ENCODE data around the gene RARS2.

The RARS2 gene

DNA sequence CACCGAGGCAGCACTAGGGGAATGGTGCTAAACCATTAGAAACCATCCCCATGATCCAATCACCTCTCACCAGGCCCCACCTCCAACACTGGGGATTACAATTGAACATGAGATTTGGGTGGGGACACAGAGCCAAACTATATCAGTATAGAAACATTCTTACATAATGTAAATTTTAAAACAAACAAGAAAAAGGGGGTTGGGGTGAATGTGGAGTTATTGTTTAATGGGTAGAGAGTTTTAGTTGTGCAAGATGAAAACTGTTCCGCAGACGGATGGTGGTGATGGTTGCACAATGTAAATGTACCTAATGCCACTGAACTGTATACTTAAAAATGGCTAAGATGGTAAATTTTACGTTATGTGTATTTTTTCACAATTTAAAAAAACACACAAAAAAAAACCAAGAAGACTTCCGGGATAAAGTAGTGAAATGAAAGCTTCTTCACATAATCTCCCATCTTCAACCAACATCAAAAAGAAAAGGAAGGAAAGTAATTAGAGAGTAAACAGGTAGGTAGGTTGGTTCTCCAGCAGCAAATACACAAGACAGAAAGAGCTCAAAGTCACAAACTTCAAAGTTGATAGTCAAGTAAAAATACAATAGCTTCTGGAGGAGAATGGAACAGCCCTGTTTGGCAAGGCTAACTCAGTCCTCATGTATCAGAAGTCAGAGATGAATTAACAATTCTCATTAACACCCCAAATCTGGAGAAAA lies 16.3 kb downstream of the RARS2 start:
- no peak for DNase-seq

DNA sequence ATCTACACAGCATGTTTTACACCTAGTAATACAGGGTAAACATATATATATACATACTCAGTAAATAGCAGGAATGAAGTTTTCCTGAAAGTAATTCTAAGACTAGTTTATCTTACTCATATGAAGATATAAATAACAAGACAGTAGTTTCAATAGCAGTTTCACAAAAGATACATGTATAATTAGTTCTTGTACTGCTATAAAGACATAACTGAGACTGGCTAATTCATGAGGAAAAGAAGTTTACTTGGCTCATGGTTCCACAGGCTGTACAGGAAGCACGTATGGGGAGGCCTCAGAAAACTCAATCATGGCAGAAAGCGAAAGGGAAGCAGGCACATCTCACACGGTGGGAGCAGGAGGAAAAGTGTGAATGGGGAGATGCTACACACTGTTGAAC lies 16.9 kb downstream of the RARS2 start:
- DNase-seq = no peak

DNA sequence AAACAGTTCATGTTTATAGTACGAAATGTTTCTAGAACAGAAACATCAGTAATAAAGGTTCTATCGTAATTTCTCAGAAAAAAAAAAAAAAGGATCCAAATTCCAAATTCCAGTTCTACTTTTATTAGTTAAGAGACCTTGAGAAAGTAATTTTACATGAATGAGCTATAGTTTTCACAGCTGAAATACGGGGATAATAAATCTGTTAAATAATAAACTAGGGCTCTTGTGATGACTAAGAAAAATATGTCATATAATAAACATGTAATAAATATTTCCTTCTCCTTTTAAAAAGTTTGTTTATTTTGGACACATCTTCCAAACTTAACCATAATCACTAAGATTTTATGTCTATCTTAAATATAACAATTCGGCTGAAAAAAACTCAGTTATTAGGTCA lies 17.8 kb downstream of the RARS2 start:
- no peak for DNase-seq

DNA sequence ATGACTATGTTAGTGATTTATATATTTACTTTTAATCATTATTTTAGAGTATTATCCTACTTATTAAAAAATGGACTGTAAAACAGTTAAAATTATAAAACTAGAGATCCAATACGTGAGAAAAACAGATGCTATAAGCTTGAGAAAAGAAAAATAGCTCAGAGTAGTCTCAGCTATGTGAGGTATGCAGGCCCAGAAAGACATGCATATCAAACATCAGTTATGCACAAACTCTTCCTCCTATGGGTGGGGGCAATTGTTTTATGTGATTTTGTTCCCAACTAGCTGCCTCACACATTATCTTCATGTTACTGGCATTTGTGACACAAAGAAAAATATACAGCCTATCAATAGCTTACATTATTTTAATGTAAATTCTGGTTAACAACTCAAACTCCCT lies 28.8 kb downstream of the RARS2 start:
- no peak for DNase-seq

DNA sequence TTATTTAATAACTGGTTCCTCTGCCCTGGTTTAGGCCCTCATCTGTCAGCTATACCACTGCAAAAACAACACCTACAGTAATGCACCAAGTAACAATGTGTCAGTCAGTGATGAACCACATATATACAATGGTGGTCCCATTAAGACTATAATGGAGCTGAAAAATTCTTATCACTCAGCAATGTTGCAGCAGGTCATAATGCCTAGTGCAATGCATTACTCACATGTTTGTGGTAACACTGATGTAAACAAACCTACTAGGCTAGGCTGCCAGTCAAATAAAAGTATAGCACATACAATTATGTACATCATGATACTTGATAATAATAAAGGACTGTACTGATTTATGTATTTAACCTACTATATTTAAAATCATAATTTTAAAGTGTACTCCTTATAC lies 31.3 kb downstream of the RARS2 start:
- no peak for DNase-seq

DNA sequence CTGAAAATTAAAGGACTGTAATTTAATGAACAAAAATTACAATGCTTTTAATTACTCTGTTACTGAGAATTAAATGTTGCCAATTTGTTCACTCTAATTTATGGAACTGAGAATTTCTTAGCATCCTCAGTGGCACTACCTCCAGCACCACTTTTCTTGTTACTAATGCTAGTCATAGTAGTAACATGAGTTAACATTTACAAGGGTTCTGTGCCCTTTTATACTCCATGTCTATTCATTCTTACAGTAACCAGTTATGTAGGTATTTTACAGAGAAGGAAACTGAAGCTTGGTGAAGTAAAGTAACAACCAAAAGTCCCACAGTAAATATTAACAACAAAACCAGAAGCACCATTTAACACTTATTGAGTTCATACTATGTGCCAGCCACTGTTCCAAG lies 34.3 kb downstream of the RARS2 start:
- no peak for DNase-seq

DNA sequence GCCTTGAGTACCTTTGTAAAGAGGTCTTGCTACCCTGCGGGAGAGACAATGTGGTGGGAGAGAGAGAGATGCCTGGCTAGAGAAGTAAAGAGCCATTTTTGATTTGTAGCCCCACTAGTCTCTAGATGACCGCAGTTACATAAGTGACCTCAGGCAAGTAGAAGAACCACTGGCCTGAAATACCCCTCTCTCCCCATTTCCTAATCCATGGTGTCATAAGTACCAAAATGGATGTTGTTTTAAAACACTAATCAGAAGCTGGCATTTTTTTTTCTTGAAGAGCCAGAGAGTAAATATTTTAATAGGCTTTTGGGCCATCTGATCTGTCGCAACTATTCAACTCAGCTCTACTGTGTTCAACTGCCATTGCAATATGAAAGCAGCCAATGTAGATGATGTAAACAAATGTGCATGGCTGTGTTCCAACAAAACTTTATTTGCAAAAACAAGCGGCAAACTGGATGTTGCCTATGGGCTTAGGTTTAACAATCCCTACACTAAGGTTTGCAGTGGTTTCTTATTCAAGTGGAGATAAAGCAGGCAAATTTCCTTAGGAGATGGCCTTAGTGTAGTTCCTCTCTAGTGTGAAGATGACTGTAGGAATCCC lies 36.5 kb downstream of the RARS2 start:
- DNase-seq = no peak

DNA sequence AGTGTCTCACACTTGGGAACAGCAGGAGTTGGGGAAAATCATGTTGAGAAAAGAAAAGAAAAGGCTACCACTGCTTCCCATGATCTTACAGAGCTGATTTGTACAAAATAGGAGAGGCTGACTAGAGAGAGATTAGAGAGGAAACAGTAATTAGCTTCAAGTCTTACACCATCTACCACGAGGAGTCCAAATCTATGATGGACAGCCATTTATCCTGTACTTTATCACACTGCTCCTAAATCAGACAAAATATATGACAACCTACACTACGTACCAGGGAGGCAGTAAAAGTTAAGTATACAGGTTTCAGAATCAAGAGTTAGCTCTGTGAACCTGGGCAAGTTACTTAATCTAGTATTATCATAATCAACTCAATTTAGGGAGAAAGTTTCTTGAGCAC lies 38.0 kb downstream of the RARS2 start:
- DNase-seq = no peak

DNA sequence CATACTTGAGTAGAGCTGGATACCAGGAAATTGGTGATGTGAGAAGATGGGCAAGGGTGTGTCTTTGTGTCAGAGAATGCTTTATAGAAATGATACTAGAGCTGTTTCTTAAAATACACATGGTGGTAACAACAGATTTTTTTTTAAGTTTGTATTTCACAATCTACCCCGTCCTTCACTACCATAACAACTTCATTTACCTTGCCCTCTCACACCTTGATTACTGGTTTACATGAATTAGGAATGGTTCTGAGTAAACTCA lies 45.4 kb downstream of the RARS2 start:
- no peak for DNase-seq

DNA sequence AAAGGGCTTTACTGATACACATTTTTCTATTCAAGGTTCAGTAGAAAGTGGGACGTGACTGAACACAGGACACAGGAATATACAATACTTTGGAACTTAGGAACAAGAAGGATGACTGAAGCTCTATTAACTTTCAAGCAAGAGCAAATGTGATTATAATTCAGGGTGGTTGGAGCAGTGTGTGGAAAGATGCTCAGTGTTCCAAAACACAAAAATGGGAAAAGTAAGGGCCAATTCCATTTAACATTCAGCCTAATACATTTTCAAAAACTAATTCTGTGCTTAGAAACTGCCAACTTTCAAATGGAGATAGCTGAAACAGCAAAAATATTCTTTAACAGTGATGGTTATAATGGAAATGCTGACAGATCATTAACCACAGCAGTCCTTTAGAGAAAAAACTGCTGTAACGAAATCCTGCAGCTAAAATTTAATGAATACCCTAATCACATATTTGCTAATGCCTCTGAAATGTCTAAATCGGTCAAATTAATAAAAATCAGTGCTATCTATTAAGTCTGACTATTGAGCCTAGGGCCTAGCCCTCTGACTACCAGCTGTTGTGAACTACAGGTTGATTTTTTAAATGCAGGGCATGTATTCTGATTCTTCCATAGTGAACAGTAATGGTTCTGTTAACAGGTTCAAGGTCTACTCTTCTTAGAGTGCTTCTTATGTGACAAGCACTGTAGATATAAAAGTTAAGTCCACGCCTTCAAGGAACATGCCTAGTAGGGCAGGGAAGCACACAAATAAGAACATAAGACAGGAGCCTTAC lies 45.9 kb downstream of the RARS2 start:
- no peak for DNase-seq

DNA sequence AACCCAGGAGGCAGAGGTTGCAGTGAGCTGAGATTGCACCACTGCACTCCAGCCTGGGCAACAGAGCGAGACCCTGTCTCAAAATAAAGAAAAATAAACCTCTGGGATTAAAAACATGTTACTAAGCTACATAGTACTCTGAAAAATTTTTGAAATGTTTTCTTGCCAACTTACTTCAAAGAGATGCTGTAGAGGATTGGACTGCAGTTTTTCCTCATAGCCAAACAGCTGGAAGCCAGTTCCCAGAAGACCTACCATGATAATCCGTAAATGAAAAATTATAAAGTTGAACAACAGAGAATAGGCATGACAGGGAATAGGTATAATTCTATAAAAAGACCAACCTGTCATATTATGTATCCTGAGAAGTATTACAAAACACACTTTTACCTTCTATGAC lies 48.0 kb downstream of the RARS2 start:
- DNase-seq = no peak

DNA sequence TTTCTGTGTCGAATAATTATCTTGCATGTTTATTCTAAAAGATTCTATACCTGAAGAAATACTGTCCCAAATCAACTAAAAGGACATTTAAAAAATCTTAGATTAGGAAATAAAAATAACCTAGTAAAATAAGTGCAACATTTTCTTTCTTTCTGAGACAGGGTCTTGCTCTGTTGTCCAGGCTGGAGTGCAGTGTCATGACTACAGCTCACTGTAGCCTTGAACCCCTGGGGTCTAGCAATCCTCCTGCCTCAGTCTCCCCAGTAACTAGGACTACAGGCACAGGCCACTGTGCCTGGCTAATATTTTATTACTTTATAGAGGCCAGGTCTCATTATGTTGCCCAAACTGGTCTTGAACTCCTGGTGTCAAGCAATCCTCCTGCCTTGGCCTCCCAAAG lies 48.7 kb downstream of the RARS2 start:
- DNase-seq = no peak

DNA sequence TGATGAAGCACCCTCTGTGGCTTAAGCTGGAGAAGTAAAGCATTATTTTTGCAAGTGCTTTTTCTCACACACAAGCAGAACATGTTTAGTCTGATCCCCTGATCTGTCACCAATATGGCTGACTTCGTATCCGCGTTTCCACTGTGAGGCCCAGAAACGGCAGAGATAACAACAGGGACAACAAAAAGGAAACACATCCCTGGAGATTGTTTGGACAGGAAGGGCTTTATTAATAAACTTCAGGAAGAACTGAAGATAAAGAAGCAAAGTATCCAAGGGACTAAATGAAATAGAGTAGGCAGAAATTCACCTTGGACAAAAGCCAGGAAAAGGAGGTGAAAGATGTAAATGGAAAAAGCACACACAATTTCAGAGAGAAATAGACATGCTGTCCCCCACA lies 49.2 kb downstream of the RARS2 start:
- DNase-seq = no peak

DNA sequence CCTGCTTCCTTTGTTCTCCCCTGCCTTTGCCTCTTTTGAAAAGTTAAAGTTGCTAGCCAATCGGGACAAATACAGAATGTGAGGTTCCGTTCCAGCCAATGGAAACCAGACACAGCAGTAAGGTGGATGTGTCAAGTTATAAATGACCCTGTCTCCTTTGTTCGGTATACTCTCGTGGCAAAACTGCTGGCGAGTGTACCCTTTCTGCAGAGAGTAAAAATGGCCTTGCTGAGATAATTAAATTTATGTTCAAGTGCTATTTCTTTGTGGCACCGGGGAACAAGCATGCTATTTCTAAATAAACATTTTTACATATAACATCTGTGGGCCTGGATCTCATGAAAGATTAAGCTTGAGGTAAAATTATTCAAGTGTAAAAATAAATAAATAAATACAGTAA lies 50.2 kb downstream of the RARS2 start:
- DNase-seq = no peak

DNA sequence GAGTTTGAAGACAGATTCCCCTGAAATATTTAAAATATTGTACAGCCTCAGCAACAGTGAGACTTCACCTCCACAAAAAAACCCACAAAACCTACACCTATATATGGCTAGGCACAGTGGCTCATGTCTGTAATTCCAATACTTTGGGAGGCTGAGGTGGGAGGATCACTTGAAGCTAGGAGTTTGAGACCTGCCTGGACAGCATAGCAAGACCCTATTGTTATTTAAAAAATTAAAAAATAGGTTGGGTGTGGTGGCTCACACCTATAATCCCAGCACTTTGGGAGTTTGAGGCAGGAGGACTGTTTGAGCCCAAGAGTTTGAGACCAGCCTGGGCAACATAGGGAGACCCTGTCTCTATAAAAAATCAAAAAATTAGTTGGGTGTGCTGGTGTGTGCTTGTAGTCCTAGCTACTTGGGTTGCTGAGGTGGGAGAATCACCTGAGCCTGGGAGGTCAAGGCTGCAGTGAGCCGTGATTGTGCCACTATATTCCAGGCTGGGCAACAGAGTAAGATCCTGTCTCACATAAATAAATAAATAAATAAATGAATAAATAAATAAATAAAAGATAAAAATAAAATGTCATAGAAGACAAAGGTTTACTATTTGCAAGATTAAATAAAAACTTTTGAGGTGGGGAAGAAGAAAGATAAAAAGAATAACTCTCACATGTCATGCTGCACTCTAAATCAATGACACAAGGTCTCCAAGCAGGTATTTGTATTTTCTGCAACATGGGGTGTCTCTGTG lies 51.1 kb downstream of the RARS2 start:
- DNase-seq = no peak

DNA sequence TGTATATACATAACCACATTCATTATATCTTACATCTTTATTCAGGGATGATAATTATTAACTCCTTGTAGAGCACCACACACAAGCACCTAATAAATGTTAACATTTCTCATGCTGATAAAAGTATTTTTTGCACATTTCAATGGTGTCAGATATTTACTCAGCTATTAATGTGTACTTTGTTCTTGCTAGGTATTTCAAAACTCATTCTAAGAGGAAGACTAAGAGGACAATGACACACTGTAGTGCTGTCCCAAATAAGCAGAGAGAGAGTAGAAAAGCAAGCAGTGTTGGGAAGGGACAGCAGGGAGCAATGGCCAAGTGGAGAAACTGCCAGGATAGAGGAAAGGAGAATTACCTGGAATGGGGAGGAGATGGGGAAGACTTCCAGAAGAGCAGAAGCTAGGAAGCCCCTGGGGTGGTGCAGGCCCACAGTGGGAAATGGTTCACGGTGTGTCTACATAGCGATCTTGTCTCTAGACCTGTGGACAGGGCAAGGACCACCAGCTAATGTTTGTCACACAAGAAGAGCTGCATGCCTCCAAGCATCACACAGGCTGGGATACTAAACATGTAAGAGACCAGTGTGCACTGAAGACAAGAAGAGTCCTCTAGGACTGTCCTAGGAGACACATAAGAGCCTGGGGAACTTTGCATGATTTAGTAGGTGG lies 55.3 kb downstream of the RARS2 start:
- no peak for DNase-seq

DNA sequence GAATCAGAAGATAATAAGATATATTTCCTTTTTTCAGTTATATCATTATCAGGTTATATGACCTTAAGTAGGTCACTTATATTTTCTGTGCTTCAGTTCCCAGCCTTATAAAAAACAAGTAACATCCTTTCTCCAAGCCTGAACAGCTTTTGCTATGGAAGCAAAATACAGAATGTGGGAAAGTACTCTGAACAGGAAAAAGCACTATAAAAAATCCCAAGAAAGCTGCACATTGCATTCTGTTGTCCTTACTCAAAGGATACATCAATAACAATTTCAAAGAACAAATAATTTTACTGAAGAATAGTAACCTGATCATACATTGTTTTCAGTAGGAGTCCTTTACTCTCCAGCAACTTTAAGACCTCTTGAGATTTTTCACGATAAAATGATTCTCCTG lies 60.6 kb downstream of the RARS2 start:
- no peak for DNase-seq

DNA sequence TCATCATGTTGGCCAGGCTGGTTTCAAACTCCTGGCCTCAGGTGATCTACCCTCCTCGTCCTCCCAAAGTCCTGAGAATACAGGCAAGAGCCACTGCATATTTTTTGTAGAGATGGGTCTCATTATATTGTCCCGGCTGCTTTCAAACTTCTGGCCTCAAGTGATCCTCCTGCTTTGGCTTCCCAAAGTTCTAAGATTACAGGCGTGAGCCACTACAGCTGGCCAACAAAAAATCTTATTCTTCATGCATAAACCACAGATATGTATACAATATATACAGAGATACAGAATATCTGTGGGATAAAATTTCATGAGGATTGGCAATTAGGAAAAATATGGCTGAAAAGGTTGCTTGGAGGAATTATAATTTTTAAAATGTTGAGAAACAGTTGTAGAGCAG lies 67.1 kb downstream of the RARS2 start:
- no peak for DNase-seq

DNA sequence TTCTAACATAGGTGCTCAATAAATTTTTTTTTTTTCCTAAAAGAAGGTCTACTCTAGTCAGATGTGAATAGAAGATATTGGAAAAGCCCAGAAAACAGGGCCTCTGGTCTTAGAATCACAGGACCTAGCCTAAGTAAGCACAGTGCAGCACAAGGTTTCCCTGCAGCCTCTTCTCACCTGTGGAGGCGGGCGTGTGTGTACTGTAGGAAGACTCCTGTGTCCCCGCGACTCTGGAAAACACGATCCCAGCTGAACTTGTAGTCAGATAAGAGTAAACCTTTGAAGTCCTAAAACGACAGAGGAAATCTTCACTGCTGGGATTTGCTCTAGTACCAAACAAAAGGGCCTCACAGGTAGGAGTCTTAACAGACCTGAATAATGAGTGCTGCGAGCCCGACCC lies 71.3 kb downstream of the RARS2 start:
- DNase-seq = no peak

DNA sequence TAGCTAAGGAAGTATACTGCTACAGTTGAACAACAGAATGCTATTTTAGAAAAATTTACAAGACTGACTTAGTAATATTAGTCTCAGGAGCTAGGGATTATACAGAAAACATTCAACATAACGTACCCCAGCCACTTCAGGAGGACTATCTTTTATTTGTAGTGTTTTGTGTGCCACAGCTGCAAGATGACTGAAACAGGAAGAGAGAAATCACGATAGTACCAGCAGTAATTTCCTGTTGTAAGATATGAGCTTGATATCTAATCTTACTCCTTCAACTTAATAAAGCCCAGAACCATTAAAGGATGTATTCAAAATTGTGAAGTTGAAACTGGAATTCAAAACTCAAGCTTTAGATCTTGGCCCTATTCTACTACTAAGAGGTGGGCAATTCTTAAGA lies 75.0 kb downstream of the RARS2 start:
- no peak for DNase-seq

DNA sequence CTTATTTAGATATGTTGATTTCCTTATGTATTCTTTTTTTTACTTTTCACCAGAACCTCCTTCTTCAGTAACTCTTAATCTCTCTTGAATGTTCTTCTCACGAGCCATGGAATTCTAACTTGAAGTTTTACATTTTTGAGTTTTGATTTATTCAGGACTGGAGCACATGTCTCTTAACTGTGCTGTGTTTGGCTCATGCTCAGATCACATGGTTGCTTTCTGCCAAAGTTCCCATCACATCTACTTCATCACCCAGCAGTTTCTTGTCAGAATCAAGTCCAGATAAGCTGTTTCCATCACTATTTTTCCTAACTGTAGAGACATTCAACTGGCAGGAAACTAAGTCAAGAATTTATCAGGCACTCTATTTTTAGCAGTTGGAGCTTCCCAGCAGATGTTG lies 85.3 kb downstream of the RARS2 start:
- no peak for DNase-seq

DNA sequence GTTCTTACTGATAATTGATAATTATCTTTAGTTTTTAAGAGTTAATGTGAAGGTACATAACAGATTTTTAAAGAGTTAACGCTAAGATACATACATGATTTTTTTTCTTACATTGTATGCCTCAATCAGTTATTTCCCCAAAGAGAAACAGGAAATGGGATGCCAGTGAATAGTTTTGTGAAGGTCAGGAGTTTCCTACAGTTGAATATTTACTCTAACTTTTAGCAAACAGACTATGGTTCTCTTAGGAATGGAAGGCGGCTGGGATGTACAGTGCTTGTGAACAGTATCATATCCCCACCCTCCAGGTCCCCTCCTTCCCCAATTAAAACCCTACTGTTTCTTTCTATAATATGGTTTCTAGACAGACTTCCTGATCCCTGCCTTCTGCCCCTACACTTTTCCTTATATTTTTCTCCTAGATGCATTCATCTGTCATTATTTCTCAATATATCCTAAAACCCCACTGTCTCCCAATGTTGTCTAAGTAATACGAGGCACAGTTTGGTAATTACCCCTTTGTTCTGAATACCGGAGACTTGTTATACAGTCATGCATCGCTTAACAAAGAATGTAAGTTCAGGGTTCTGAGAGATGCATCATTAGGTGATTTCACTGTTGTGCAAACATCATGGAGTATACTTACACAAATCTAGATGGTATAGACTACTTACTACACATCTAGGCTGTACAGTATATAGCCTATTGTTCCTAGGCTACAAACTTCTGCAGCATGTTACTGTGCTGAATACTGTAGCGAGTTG lies 87.8 kb downstream of the RARS2 start:
- DNase-seq = no peak
